ENCODE data around the gene GFOD2. TPM values are rescaled to one million over a fixed set of nuclear protein-coding genes. Genes with fewer than 3 reads are reported as not detected.

The GFOD2 gene
- total and polyA plus RNA-seq, 7 donors: 8.0 to 17.3 (median 11.3) TPM

DNA sequence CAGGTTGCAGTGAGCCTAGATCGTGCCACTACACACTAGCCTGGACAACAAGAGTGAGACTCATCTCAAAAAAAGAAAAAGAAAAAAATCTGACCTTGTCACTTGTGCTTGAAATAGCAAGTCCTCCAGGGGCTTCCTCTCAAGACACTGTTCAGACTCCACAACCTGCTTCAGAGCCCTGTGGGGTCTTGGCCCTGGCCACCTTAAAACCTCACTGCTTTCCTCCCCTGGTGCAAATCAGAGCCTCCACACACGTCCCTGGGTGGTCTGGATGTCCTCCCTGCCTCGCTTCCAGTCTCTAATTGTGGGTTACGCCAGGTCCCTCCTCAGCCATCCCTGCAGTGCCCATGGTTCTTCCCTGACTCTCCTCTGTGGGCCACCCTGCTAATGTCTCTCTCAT is 63.8 kb downstream of the GFOD2 start:
- TF ChIP-seq, protein P1, sequence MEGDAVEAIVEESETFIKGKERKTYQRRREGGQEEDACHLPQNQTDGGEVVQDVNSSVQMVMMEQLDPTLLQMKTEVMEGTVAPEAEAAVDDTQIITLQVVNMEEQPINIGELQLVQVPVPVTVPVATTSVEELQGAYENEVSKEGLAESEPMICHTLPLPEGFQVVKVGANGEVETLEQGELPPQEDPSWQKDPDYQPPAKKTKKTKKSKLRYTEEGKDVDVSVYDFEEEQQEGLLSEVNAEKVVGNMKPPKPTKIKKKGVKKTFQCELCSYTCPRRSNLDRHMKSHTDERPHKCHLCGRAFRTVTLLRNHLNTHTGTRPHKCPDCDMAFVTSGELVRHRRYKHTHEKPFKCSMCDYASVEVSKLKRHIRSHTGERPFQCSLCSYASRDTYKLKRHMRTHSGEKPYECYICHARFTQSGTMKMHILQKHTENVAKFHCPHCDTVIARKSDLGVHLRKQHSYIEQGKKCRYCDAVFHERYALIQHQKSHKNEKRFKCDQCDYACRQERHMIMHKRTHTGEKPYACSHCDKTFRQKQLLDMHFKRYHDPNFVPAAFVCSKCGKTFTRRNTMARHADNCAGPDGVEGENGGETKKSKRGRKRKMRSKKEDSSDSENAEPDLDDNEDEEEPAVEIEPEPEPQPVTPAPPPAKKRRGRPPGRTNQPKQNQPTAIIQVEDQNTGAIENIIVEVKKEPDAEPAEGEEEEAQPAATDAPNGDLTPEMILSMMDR (IDR thresholded peaks at IDR 0.05): no peak
- 54 to 60% (median 55%) methylated on average over 4 of the region's 4 CpGs for WGBS, 3 donors

GRCh38 chr16:67654403-67654911 is 64.7 kb downstream of the GFOD2 start:
- Histone ChIP-seq H3K27me3 (ENCODE audit: insufficient read depth in 3 of 3, low read length in 2 of 3) (peaks cover 0 to 48% (median 35%) of the 10 kb centered on the region in 3 donors), H3K9me3 (no peaks in the 10 kb centered on the region), H3K4me1 (peaks cover 5% of the 10 kb centered on the region), H3K36me3 (ENCODE audit: insufficient read depth in 1 of 2, low read depth in 1 of 2) (peaks cover 0 to 8% of the 10 kb centered on the region in 2 donors), H3K27ac (no peak overlapping the region), H3K4me3 (no peak overlapping the region)
- WGBS, 3 donors: 44 to 51% (median 49%) methylated on average over 30 of the region's 30 CpGs
- TF ChIP-seq, protein P1 (IDR thresholded peaks at IDR 0.05): no peak
- DNase-seq: no peak
- no peak for ATAC-seq
- intact Hi-C loops (cut with DNase I): loop anchor here in 1 of 2 donors (5.0 kb wide), 1 partner anchor 397 kb away; no protein-coding TSS in a partner anchor

More for the DNA sequence above, 63.8 kb downstream of the GFOD2 start:
- Histone ChIP-seq H3K4me1 (peaks cover 7% of the 10 kb centered on the region), H3K36me3 (ENCODE audit: insufficient read depth in 1 of 2, low read depth in 1 of 2) (peaks cover 0 to 8% of the 10 kb centered on the region in 2 donors), H3K9me3 (no peaks in the 10 kb centered on the region), H3K4me3 (no peak overlapping the region), H3K27me3 (ENCODE audit: insufficient read depth in 3 of 3, low read length in 2 of 3) (peaks cover 0 to 40% (median 31%) of the 10 kb centered on the region in 3 donors), H3K27ac (no peak overlapping the region)
- intact Hi-C loops (cut with DNase I): loop anchor here in 1 of 2 donors (5.0 kb wide), 1 partner anchor 88 kb away; no protein-coding TSS in a partner anchor
- ATAC-seq: no peak
- DNase-seq: no peak

DNA sequence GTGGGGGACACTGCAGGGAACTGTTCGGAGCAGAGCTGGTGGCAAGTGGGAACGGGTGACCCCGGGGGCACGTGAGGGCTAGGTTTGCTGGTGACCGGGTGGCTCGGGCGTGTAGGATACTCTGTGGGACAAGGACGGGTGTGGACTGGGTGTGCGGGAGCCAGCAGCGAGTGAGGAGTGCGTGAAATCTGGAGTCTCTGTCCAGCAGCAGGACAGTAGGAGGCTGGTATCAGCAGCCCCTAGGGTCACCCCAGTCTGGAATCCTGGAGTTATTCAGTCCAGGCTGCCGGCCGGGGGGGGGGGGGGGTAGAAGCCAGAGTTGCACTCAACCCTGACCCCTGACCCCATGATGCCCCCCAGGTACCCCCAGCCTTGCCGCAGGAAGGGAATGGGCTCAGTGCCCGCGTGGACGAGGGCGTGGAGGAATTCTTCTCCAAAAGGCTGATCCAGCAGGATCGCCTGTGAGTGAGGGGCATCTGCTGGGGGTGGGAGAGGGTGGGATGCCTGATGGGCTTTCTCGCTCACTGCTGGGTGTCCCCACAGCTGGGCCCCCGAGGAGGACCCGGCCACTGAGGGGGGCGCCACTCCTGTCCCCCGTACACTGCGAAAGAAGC is 65.2 kb downstream of the GFOD2 start:
- WGBS, 3 donors: 23 to 30% (median 26%) methylated on average over 22 to 25 of the region's 25 CpGs
- ATAC-seq (peak in 1 of 4 donors; percentile 18), DNase-seq (peak in 1 of 2 donors; percentile 47)
- Histone ChIP-seq H3K4me3 (peak overlapping the region; percentile 56), H3K27me3 (ENCODE audit: insufficient read depth in 3 of 3, low read length in 2 of 3) (peaks cover 0 to 53% (median 35%) of the 10 kb centered on the region in 3 donors), H3K4me1 (no peaks in the 10 kb centered on the region), H3K36me3 (ENCODE audit: insufficient read depth in 1 of 2, low read depth in 1 of 2) (peaks cover 0 to 8% of the 10 kb centered on the region in 2 donors), H3K27ac (no peak overlapping the region), H3K9me3 (no peaks in the 10 kb centered on the region)
- intact Hi-C loops (cut with DNase I): loop anchor here in 1 of 2 donors (5.0 kb wide), 1 partner anchor 397 kb away; no protein-coding TSS in a partner anchor
- TF ChIP-seq, protein P1 (IDR thresholded peaks at IDR 0.05): no peak

- H3K4me3 ChIP-seq: peak overlapping the region; percentile 56
- no peak overlapping the region for H3K27ac ChIP-seq
- ATAC-seq (peak in 2 of 4 donors; percentile 28 to 31), DNase-seq (no peak)
- H3K27me3 ChIP-seq (ENCODE audit: insufficient read depth in 3 of 3, low read length in 2 of 3): peaks cover 0 to 60% (median 41%) of the 10 kb centered on the region in 3 donors
- no peaks in the 10 kb centered on the region for H3K4me1 ChIP-seq
- H3K36me3 ChIP-seq (ENCODE audit: insufficient read depth in 1 of 2, low read depth in 1 of 2): peaks cover 0 to 8% of the 10 kb centered on the region in 2 donors
- intact Hi-C loops (cut with DNase I): loop anchor here in 1 of 2 donors (5.0 kb wide), 1 partner anchor 396 kb away; no protein-coding TSS in a partner anchor
- no peaks in the 10 kb centered on the region for H3K9me3 ChIP-seq
- 0 to 10% (median 9%) methylated on average over 17 to 68 of the region's 68 CpGs for WGBS, 3 donors
- TF ChIP-seq, protein P1 (IDR thresholded peaks at IDR 0.05): peak; percentile 25
These were observed 65.9 kb downstream of the GFOD2 start for GRCh38 chr16:67653128-67653788.

Data from psoas muscle (tissue), 8 donors.